ENCODE data around the gene DPP10.
"Not testable (repeated sequence)": the region's sequence is repeated elsewhere in the genome, so short reads cannot be mapped to it uniquely, and the experiment has no call there.

The DPP10 gene

GRCh38 chr2:114515882-114516281, 73.4 kb downstream of the DPP10 start:
- FAIRE-seq = no peak

- no peak for FAIRE-seq
Measured at GRCh38 chr2:114517580-114517979, 75.1 kb downstream of the DPP10 start.

- no peak for FAIRE-seq
Measured at GRCh38 chr2:114518738-114519137, 76.3 kb downstream of the DPP10 start.

- FAIRE-seq = not testable (repeated sequence)
Measured at GRCh38 chr2:114522612-114523011, 80.2 kb downstream of the DPP10 start.

GRCh38 chr2:114525955-114526354, 83.5 kb downstream of the DPP10 start:
- FAIRE-seq = no peak

- peak; percentile 45 for FAIRE-seq
Measured at GRCh38 chr2:114526841-114527240, 84.4 kb downstream of the DPP10 start.

- peak; percentile 18 for FAIRE-seq
Measured at GRCh38 chr2:114527330-114527983, 85.0 kb downstream of the DPP10 start.

- no peak for FAIRE-seq
Measured at GRCh38 chr2:114534116-114535084, 92.0 kb downstream of the DPP10 start.

GRCh38 chr2:114537777-114538176, 95.3 kb downstream of the DPP10 start:
- FAIRE-seq = no peak

GRCh38 chr2:114542695-114543094, 100.3 kb downstream of the DPP10 start:
- no peak for FAIRE-seq

GRCh38 chr2:114543236-114543766, 100.9 kb downstream of the DPP10 start:
- no peak for FAIRE-seq

- FAIRE-seq = peak; percentile 31
Measured at GRCh38 chr2:114545052-114545451, 102.6 kb downstream of the DPP10 start.

GRCh38 chr2:114546531-114546930, 104.1 kb downstream of the DPP10 start:
- FAIRE-seq = no peak

GRCh38 chr2:114548151-114548550, 105.7 kb downstream of the DPP10 start:
- FAIRE-seq = no peak

GRCh38 chr2:114550364-114550763, 107.9 kb downstream of the DPP10 start:
- FAIRE-seq = no peak

GRCh38 chr2:114550895-114551793, 108.7 kb downstream of the DPP10 start:
- FAIRE-seq = no peak

GRCh38 chr2:114553027-114553426, 110.6 kb downstream of the DPP10 start:
- FAIRE-seq = no peak

- no peak for FAIRE-seq
Measured at GRCh38 chr2:114569166-114569565, 126.7 kb downstream of the DPP10 start.

- no peak for FAIRE-seq
Measured at GRCh38 chr2:114577657-114578056, 135.2 kb downstream of the DPP10 start.

- FAIRE-seq = no peak
Measured at GRCh38 chr2:114579542-114579941, 137.1 kb downstream of the DPP10 start.

- FAIRE-seq = no peak
Measured at GRCh38 chr2:114580691-114581090, 138.2 kb downstream of the DPP10 start.

GRCh38 chr2:114598329-114598728, 155.9 kb downstream of the DPP10 start:
- FAIRE-seq = no peak

- no peak for FAIRE-seq
Measured at GRCh38 chr2:114609203-114609602, 166.8 kb downstream of the DPP10 start.
